Measurements from ENCODE around the gene CEP104.

- TF ChIP-seq CTCF (IDR thresholded peaks at IDR 0.05), result no peak
- TF ChIP-seq POLR2AphosphoS5 (IDR thresholded peaks at IDR 0.05), result no peak
- TF ChIP-seq POLR2A (IDR thresholded peaks at IDR 0.05), result no peak
These were observed 37.7 kb upstream of the CEP104 start for GRCh38 chr1:3894626-3895278.
